ENCODE results near the gene LVRN. TPM values are rescaled to one million over a fixed set of nuclear protein-coding genes. Genes with fewer than 3 reads are reported as not detected.

The LVRN gene
- total and polyA plus RNA-seq, 7 donors: 0.64 to 2.0 (median 0.91) TPM

DNA sequence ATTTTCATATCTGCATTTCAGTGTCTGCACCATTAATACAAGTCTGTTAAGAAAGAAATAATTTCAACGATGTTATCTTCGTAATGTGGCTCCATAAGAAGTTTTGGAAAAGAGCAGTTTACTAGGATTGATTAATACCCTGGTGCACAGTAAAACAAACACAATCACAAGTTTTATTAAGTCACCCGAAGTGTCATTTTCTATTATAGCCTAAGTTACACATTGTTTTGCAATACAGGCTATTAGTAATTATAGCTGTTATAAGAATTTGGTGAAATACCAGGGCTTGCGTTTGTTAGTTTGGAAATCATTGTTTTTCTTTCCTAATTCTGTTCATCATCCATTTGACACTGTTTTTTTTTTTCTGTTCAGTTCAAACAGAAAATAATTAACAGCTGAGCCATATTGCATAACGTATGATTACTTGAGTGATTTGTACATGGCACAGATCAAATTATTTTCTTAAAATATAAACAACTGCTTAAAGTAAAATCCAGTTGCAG lies 30.6 kb downstream of the LVRN start:
- WGBS, 3 donors: 76 to 82% (median 77%) methylated on average over 5 of the region's 5 CpGs
- Histone ChIP-seq H3K27ac (no peak overlapping the region), H3K4me3 (no peak overlapping the region), H3K36me3 (ENCODE audit: insufficient read depth in 1 of 2, low read depth in 1 of 2) (no peaks in the 10 kb centered on the region), H3K27me3 (ENCODE audit: insufficient read depth in 3 of 3, low read length in 2 of 3) (no peaks in the 10 kb centered on the region), H3K9me3 (no peaks in the 10 kb centered on the region), H3K4me1 (no peaks in the 10 kb centered on the region)
- ATAC-seq (no peak), DNase-seq (no peak)
- TF ChIP-seq, protein P1, sequence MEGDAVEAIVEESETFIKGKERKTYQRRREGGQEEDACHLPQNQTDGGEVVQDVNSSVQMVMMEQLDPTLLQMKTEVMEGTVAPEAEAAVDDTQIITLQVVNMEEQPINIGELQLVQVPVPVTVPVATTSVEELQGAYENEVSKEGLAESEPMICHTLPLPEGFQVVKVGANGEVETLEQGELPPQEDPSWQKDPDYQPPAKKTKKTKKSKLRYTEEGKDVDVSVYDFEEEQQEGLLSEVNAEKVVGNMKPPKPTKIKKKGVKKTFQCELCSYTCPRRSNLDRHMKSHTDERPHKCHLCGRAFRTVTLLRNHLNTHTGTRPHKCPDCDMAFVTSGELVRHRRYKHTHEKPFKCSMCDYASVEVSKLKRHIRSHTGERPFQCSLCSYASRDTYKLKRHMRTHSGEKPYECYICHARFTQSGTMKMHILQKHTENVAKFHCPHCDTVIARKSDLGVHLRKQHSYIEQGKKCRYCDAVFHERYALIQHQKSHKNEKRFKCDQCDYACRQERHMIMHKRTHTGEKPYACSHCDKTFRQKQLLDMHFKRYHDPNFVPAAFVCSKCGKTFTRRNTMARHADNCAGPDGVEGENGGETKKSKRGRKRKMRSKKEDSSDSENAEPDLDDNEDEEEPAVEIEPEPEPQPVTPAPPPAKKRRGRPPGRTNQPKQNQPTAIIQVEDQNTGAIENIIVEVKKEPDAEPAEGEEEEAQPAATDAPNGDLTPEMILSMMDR (IDR thresholded peaks at IDR 0.05): no peak
- intact Hi-C loops (cut with DNase I): no loop called here

DNA sequence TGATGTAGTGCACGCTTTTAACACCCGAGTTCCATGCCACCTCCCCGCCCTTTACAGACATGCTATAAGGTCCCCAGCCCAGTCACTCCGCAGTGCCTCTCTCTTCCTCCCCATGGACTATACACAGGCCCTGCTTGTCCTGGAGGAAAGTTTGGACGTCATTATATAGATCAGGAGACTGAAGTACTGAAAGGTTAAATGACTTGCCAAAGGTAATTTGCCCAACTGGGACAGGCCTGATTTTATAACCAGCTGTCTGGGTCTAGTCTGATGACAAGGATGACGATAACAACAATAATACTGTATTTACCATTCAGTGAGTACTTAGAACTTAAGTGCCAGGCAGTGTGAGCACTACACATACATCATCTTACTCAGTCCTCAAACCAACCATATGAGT lies 33.1 kb downstream of the LVRN start:
- no peaks in the 10 kb centered on the region for H3K36me3 ChIP-seq (ENCODE audit: insufficient read depth in 1 of 2, low read depth in 1 of 2)
- ATAC-seq (no peak), DNase-seq (no peak)
- no peak overlapping the region for H3K4me3 ChIP-seq
- TF ChIP-seq, protein P1 (IDR thresholded peaks at IDR 0.05): no peak
- no peaks in the 10 kb centered on the region for H3K9me3 ChIP-seq
- intact Hi-C loops (cut with DNase I): no loop called here
- H3K27me3 ChIP-seq (ENCODE audit: insufficient read depth in 3 of 3, low read length in 2 of 3): no peaks in the 10 kb centered on the region
- WGBS, 3 donors: 80 to 85% (median 82%) methylated on average over 6 of the region's 6 CpGs
- no peaks in the 10 kb centered on the region for H3K4me1 ChIP-seq
- no peak overlapping the region for H3K27ac ChIP-seq

DNA sequence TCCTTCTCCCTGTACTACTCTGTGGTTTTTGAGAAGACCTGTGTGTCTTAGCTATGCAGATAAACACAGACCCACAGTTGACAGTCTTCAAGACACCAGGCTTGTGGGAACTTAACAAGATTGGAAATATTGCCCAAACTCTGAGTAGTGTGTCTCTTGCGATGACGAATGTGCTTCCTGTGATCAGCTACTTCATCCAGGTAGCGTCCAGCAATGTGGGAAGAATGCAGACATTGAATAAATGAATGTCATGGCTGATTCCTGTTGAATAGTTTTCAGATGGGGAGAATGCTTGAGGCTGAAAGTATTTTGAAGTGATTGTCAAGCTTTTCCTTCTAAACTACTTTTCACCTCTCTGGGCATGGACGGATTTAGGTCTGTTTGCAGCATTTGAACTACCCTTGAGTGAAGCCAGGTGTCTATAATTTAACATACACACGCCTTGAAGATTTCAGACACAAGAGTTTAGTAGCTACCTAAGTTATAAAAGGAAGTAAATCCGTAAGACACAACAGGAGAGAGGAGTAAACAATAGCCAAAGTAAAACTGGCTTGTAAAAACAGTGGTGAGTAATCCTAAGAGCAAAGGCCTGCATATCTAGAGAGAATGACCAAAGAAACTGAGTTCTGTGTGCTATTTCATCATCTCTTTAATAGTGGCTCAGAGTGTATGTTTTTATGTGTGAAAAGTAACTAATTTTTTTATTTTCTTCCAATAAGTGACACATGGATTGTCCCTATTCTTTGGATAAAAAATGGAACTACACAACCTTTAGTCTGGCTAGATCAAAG lies 40.0 kb downstream of the LVRN start:
- Histone ChIP-seq H3K27me3 (ENCODE audit: insufficient read depth in 3 of 3, low read length in 2 of 3) (no peaks in the 10 kb centered on the region), H3K4me1 (no peaks in the 10 kb centered on the region), H3K27ac (no peak overlapping the region), H3K36me3 (ENCODE audit: insufficient read depth in 1 of 2, low read depth in 1 of 2) (no peaks in the 10 kb centered on the region), H3K4me3 (no peak overlapping the region), H3K9me3 (no peaks in the 10 kb centered on the region)
- TF ChIP-seq, protein P1 (IDR thresholded peaks at IDR 0.05): no peak
- DNase-seq (no peak), ATAC-seq (no peak)
- WGBS, 3 donors: 76 to 80% (median 79%) methylated on average over 6 of the region's 6 CpGs
- intact Hi-C loops (cut with DNase I): no loop called here

DNA sequence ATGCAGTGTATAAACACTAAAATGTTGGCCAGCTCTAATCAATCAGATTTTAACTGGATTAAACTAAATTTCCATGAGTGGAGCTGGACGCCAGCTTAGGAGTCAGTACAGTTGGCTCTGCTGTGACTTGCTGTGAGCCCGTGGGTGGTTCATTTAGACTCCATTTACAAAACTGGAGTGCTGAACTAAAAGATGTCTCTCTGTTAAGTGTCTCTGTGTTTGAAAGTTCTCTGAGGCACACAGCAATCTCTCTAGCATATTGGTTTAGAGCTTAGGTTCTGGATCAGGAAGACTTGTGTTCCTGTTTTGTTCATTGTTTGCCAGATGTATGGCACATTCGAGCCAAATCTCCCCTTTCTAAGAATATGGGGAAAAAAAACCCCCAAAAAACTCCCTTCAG lies 42.0 kb downstream of the LVRN start:
- no peak overlapping the region for H3K27ac ChIP-seq
- DNase-seq (no peak), ATAC-seq (no peak)
- H3K27me3 ChIP-seq (ENCODE audit: insufficient read depth in 3 of 3, low read length in 2 of 3): no peaks in the 10 kb centered on the region
- 67 to 69% (median 67%) methylated on average over 3 of the region's 3 CpGs for WGBS, 3 donors
- TF ChIP-seq, protein P1 (IDR thresholded peaks at IDR 0.05): no peak
- intact Hi-C loops (cut with DNase I): no loop called here
- no peaks in the 10 kb centered on the region for H3K9me3 ChIP-seq
- no peak overlapping the region for H3K4me3 ChIP-seq
- H3K4me1 ChIP-seq: no peaks in the 10 kb centered on the region
- no peaks in the 10 kb centered on the region for H3K36me3 ChIP-seq (ENCODE audit: insufficient read depth in 1 of 2, low read depth in 1 of 2)
